HCT116 (cell line): Measurements from ENCODE around the gene HMCN1. TPM values are rescaled to one million over a fixed set of nuclear protein-coding genes. Genes with fewer than 3 reads are reported as not detected.

ENCODE experiments used
- ATAC-seq: fragments of 200-7000 bp; cut with Tn5 transposase; 2 replicates; pipeline ENCODE4 v1.9.1; 2020; ENCODE audit warnings: mild to moderate bottlenecking, moderate library complexity
- BruUV-seq: library from RNA; stranded (reverse); fragments of 400-500 nt; replicated peaks from 2 replicates; lab custom pipeline; 2021; lab: Mats Ljungman, UMichigan
- CTCF ChIA-PET: fragments of 300-600 bp; sonication (Branson Sonifier 250); formaldehyde crosslinking; loops from one replicate; lab custom pipeline; 2021; ENCODE audit warnings: antibody characterized with exemption; lab: Charles Lee
- POLR2A ChIA-PET: fragments of 300-600, 350-600 bp; sonication (Branson Sonifier 250); formaldehyde crosslinking; loops from one replicate; lab custom pipeline; 2021; ENCODE audit warnings: antibody characterized with exemption; lab: Charles Lee
- RAD21 ChIA-PET, 2 experiments: fragments of 300-600 bp; sonication (Branson Sonifier 250); formaldehyde crosslinking; loops; one replicate each; lab custom pipeline; 2023; ENCODE audit warnings: low total read pairs in 2 of 2; ENCODE audit not compliant: uncharacterized antibody in 2 of 2, unreplicated experiment in 2 of 2, low non-redundant PET in 1 of 2; lab: Charles Lee
- DNase-seq: peaks from one replicate; pipeline ENCODE4 v3.0.0-alpha.2; 2010; ENCODE audit warnings: low read depth, low spot score
- H2AFZ ChIP-seq: fragments of 200-600 bp; shearing (Covaris generic), sonication (generic); 2 replicates; pipeline ENCODE4 v1.6.1; 2017; ENCODE audit warnings: low read depth, mixed run types, mixed read lengths, antibody characterized with exemption, low read length; ENCODE audit not compliant: poor library complexity, severe bottlenecking
- H3K27ac ChIP-seq: 2 replicates; pipeline ENCODE4 v1.5.1; 2012; ENCODE audit warnings: low read depth, low read length
- H3K27me3 ChIP-seq: fragments of 200-600 bp; sonication (generic); 2 replicates; pipeline ENCODE4 v1.6.1; 2016; ENCODE audit warnings: mixed run types, low read length, mixed read lengths; ENCODE audit not compliant: insufficient read depth
- H3K36me3 ChIP-seq, 2 experiments: fragments of 200-500 bp in 1 of 2; fragments of 200-600 bp in 1 of 2; sonication (Bioruptor generic) in 1 of 2; sonication (generic) in 1 of 2; 2 replicates each; pipeline versions ENCODE4 v1.5.1 to v1.6.1; 2014 to 2016; ENCODE audit warnings: low read length in 2 of 2, inconsistent platforms in 1 of 2, mixed read lengths in 1 of 2, mixed run types in 1 of 2; ENCODE audit not compliant: insufficient read depth in 2 of 2, control insufficient read depth in 1 of 2
- H3K4me1 ChIP-seq, 2 experiments: fragments of 200-600 bp in 1 of 2; sonication (generic) in 1 of 2; 2 replicates each; pipeline versions ENCODE4 v1.5.1 to v1.6.1; 2012 to 2017; ENCODE audit warnings: low read length in 2 of 2, inconsistent platforms in 1 of 2, mild to moderate bottlenecking in 1 of 2, mixed read lengths in 1 of 2, mixed run types in 1 of 2, moderate library complexity in 1 of 2; ENCODE audit not compliant: insufficient read depth in 2 of 2, control insufficient read depth in 1 of 2
- H3K4me2 ChIP-seq: fragments of 200-600 bp; sonication (generic); 2 replicates; pipeline ENCODE4 v1.6.1; 2017; ENCODE audit warnings: mixed run types, low read length, mixed read lengths
- H3K4me3 ChIP-seq, 2 experiments: fragments of 200-600 bp in 1 of 2; sonication (generic) in 1 of 2; replicated peaks in 1 of 2; 2 replicates each; pipeline ENCODE4 v1.5.1; 2011 to 2016; ENCODE audit warnings: low read length in 2 of 2, control low read depth in 1 of 2, low read depth in 1 of 2, mild to moderate bottlenecking in 1 of 2, mixed read lengths in 1 of 2, mixed run types in 1 of 2
- H3K79me2 ChIP-seq: fragments of 200-600 bp; sonication (generic); 2 replicates; pipeline ENCODE4 v1.6.1; 2017; ENCODE audit warnings: mild to moderate bottlenecking, mixed run types, low read length, moderate library complexity, mixed read lengths; ENCODE audit not compliant: insufficient read depth
- H3K9ac ChIP-seq: fragments of 200-600 bp; sonication (generic); 2 replicates; pipeline ENCODE4 v1.6.1; 2016; ENCODE audit warnings: low read length, mixed read lengths
- H3K9me2 ChIP-seq: fragments of 200-600 bp; sonication (generic), shearing (Covaris generic); 2 replicates; pipeline ENCODE4 v1.6.1; 2017; ENCODE audit warnings: mixed run types, mild to moderate bottlenecking, moderate library complexity; ENCODE audit not compliant: insufficient read depth
- H3K9me3 ChIP-seq, 2 experiments: fragments of 200-500 bp in 1 of 2; fragments of 200-600 bp in 1 of 2; sonication (Bioruptor generic) in 1 of 2; sonication (generic) in 1 of 2; 2 replicates each; pipeline ENCODE4 v1.6.1; 2014 to 2017; ENCODE audit warnings: low read length in 2 of 2, mixed read lengths in 2 of 2, inconsistent platforms in 1 of 2, low read depth in 1 of 2, mild to moderate bottlenecking in 1 of 2, mixed run types in 1 of 2, moderate library complexity in 1 of 2; ENCODE audit not compliant: control insufficient read depth in 1 of 2, insufficient read depth in 1 of 2
- H4K20me1 ChIP-seq: fragments of 200-600 bp; sonication (generic), shearing (Covaris generic); 2 replicates; pipeline ENCODE4 v1.6.1; 2017; ENCODE audit warnings: mixed run types, mild to moderate bottlenecking, moderate library complexity; ENCODE audit not compliant: insufficient read depth
- ATF3 ChIP-seq: IDR thresholded peaks from 2 replicates; pipeline ENCODE4 v1.6.1; 2012
- CBX3 ChIP-seq: IDR thresholded peaks from 2 replicates; pipeline ENCODE4 v1.6.1; 2012; ENCODE audit warnings: low read depth
- CEBPB ChIP-seq: IDR thresholded peaks from 2 replicates; pipeline ENCODE4 v1.6.1; 2012; ENCODE audit warnings: low read depth
- CTCF ChIP-seq, 3 experiments: fragments of 200-600 bp in 1 of 3; sonication (generic) in 1 of 3; IDR thresholded peaks in 2 of 3; conservative IDR thresholded peaks in 1 of 3; 2 replicates each; pipeline ENCODE4 v1.5.1; 2012 to 2017; ENCODE audit warnings: low read depth in 2 of 3, low read length in 2 of 3, antibody characterized with exemption in 1 of 3, borderline replicate concordance in 1 of 3, control low read depth in 1 of 3, mild to moderate bottlenecking in 1 of 3, mixed read lengths in 1 of 3, mixed run types in 1 of 3, moderate library complexity in 1 of 3; ENCODE audit not compliant: insufficient read depth in 1 of 3
- EGR1 ChIP-seq: IDR thresholded peaks from 2 replicates; pipeline ENCODE4 v1.6.1; 2012; ENCODE audit warnings: low read depth
- ELF1 ChIP-seq: IDR thresholded peaks from 2 replicates; pipeline ENCODE4 v1.6.1; 2012; ENCODE audit warnings: low read depth, borderline replicate concordance
- EZH2phosphoT487 ChIP-seq: fragments of 200-600 bp; IDR thresholded peaks from 2 replicates; pipeline ENCODE4 v1.6.1; 2018; ENCODE audit warnings: antibody characterized with exemption, borderline replicate concordance
- FOSL1 ChIP-seq: IDR thresholded peaks from 2 replicates; pipeline ENCODE4 v1.6.1; 2012; ENCODE audit warnings: low read depth
- POLR2A ChIP-seq: IDR thresholded peaks from 2 replicates; pipeline ENCODE4 v1.7.0; 2011; ENCODE audit warnings: borderline replicate concordance; ENCODE audit not compliant: insufficient read depth, insufficient read length; ENCODE audit errors: extremely low read depth
- POLR2AphosphoS5 ChIP-seq: IDR thresholded peaks from 2 replicates; pipeline ENCODE4 v1.6.1; 2011; ENCODE audit warnings: mild to moderate bottlenecking, low read depth, low read length, moderate library complexity
- SIN3A ChIP-seq: IDR thresholded peaks from 2 replicates; pipeline ENCODE4 v1.6.1; 2012; ENCODE audit warnings: low read depth
- SRF ChIP-seq: IDR thresholded peaks from 2 replicates; pipeline ENCODE4 v1.6.1; 2012; ENCODE audit warnings: low read depth
- TCF7L2 ChIP-seq: IDR thresholded peaks from 2 replicates; pipeline ENCODE4 v1.7.0; 2011; ENCODE audit warnings: borderline replicate concordance, inconsistent platforms; ENCODE audit not compliant: insufficient read depth, insufficient read length; ENCODE audit errors: extremely low read depth
- YY1 ChIP-seq: IDR thresholded peaks from 2 replicates; pipeline ENCODE4 v1.6.1; 2011; ENCODE audit warnings: low read length, low read depth, moderate library complexity, mild to moderate bottlenecking; ENCODE audit not compliant: insufficient replicate concordance; ENCODE audit errors: extremely low read depth
- ZFX ChIP-seq: fragments of 450-650 bp; IDR thresholded peaks from 2 replicates; pipeline ENCODE4 v1.6.1; 2017
- ZNF274 ChIP-seq: fragments of 200-500 bp; sonication (Bioruptor generic); IDR thresholded peaks from 2 replicates; pipeline ENCODE4 v1.6.1; 2014; ENCODE audit warnings: mild to moderate bottlenecking, low read depth, low read length, inconsistent platforms
- intact Hi-C: fragments of 100-400 bp; cut with micrococcal nuclease; formaldehyde crosslinking; loops from 2 replicates; pipeline ENCODE4 v1.10.0; 2022
- total RNA-seq: library from RNA; stranded (reverse); gene quantifications from one replicate; pipeline ENCODE4 v1.2.1, GENCODE V29; 2021; ENCODE audit not compliant: unreplicated experiment
- TF ChIP-seq, protein P1 (sequence below): IDR thresholded peaks from 2 replicates; pipeline ENCODE4 v1.6.1; 2011; ENCODE audit warnings: mild to moderate bottlenecking, low read length, moderate library complexity; ENCODE audit not compliant: insufficient replicate concordance; ENCODE audit errors: extremely low read depth

Gene HMCN1
- total RNA-seq, 1 experiment from 2014 or later = 0.59 TPM

GRCh38 chr1:186078245-186078644, 344.1 kb downstream of the HMCN1 start:
- BruUV-seq = no TSS peak
- no peak overlapping the region for H3K9ac ChIP-seq
- H3K4me1 ChIP-seq = peaks cover 3 to 5% of the 10 kb centered on the region in 2 experiments; a peak in 2 of 4 replicates
- H3K27me3 ChIP-seq = no peaks in the 10 kb centered on the region
- RAD21 ChIA-PET = no interaction called here
- no peak overlapping the region for H3K27ac ChIP-seq
- no peaks in the 10 kb centered on the region for H3K9me3 ChIP-seq
- ATAC-seq = no peak
- H2AFZ ChIP-seq = no peak overlapping the region
- H3K9me2 ChIP-seq = no peaks in the 10 kb centered on the region
- H3K36me3 ChIP-seq = no peaks in the 10 kb centered on the region
- H3K4me3 ChIP-seq = no peak overlapping the region
- CTCF ChIA-PET = no interaction called here
- H3K79me2 ChIP-seq = no peaks in the 10 kb centered on the region
- intact Hi-C loops = no loop called here
- no peak for DNase-seq
- no peak overlapping the region for H3K4me2 ChIP-seq
- POLR2A ChIA-PET = no interaction called here
- H4K20me1 ChIP-seq = no peaks in the 10 kb centered on the region
- TF ChIP-seq SRF = no peak
- TF ChIP-seq, all 23 proteins: peak for 0

GRCh38 chr1:186079084-186079684, 345.0 kb downstream of the HMCN1 start:
- POLR2A ChIA-PET = interaction anchor here (0.6 kb wide), 1 partner anchor 332 kb away, joined by 3 read pairs; no protein-coding TSS in a partner anchor
- intact Hi-C loops = no loop called here
- H3K9me3 ChIP-seq = no peaks in the 10 kb centered on the region
- no peak overlapping the region for H3K27ac ChIP-seq
- DNase-seq (no peak), ATAC-seq (no peak)
- BruUV-seq = no TSS peak
- peaks cover 3 to 5% of the 10 kb centered on the region in 2 experiments; a peak in 2 of 4 replicates for H3K4me1 ChIP-seq
- CTCF ChIA-PET = no interaction called here
- no peak overlapping the region for H3K4me3 ChIP-seq
- H3K4me2 ChIP-seq = no peak overlapping the region
- H3K79me2 ChIP-seq = no peaks in the 10 kb centered on the region
- RAD21 ChIA-PET = no interaction called here
- no peaks in the 10 kb centered on the region for H3K36me3 ChIP-seq
- H2AFZ ChIP-seq = no peak overlapping the region
- no peaks in the 10 kb centered on the region for H3K9me2 ChIP-seq
- H3K9ac ChIP-seq = no peak overlapping the region
- H4K20me1 ChIP-seq = no peaks in the 10 kb centered on the region
- H3K27me3 ChIP-seq = no peaks in the 10 kb centered on the region
- TF ChIP-seq ATF3 (no peak), CBX3 (no peak), SRF (no peak), CEBPB (no peak), ELF1 (no peak), ZNF274 (no peak), POLR2AphosphoS5 (no peak), EGR1 (no peak), POLR2A (no peak), TCF7L2 (no peak), ZFX (no peak), CTCF (IDR thresholded peaks at IDR 0.05 in 2 of 3, conservative IDR thresholded peaks at IDR 0.05 in 1 of 3; ENCODE audit: borderline replicate concordance in 1 of 3, insufficient read depth in 1 of 3, low read depth in 2 of 3, low read length in 2 of 3) (no peak), EZH2phosphoT487 (no peak), YY1 (no peak), FOSL1 (no peak), SIN3A (no peak)
- TF ChIP-seq, protein P1, sequence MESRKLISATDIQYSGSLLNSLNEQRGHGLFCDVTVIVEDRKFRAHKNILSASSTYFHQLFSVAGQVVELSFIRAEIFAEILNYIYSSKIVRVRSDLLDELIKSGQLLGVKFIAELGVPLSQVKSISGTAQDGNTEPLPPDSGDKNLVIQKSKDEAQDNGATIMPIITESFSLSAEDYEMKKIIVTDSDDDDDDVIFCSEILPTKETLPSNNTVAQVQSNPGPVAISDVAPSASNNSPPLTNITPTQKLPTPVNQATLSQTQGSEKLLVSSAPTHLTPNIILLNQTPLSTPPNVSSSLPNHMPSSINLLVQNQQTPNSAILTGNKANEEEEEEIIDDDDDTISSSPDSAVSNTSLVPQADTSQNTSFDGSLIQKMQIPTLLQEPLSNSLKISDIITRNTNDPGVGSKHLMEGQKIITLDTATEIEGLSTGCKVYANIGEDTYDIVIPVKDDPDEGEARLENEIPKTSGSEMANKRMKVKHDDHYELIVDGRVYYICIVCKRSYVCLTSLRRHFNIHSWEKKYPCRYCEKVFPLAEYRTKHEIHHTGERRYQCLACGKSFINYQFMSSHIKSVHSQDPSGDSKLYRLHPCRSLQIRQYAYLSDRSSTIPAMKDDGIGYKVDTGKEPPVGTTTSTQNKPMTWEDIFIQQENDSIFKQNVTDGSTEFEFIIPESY = no peak
